HG03460 (cell line): ENCODE results near the gene GPATCH2L.
A peak's percentile ranks its signal among the peaks of the same experiment; 100 is the strongest.

ENCODE experiments used
- ATAC-seq: cut with Tn5 transposase; IDR thresholded peaks from one replicate; pipeline ENCODE4 v1.9.1; 2021; ENCODE audit not compliant: unreplicated experiment

The GPATCH2L gene

DNA sequence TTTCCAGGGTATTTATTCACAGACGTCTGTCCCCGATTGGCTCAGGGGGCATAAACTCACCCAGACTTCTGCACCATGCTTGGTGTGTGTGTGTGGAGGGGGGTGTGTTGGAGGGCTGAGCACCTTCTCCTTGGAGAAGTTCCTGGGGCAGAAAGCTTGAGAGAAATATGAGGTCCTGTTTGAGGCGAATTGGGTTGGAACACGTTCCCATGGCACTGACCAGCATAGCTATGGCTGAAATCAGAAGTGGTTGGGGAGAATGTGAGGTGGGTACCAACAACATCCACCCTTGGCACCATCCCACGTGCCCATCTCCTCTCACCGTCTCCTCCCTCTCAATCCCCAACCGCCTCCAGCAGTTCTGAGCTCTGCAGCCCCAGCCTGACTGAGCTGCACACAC is 16.0 kb upstream of the GPATCH2L start:
- ATAC-seq: no peak

DNA sequence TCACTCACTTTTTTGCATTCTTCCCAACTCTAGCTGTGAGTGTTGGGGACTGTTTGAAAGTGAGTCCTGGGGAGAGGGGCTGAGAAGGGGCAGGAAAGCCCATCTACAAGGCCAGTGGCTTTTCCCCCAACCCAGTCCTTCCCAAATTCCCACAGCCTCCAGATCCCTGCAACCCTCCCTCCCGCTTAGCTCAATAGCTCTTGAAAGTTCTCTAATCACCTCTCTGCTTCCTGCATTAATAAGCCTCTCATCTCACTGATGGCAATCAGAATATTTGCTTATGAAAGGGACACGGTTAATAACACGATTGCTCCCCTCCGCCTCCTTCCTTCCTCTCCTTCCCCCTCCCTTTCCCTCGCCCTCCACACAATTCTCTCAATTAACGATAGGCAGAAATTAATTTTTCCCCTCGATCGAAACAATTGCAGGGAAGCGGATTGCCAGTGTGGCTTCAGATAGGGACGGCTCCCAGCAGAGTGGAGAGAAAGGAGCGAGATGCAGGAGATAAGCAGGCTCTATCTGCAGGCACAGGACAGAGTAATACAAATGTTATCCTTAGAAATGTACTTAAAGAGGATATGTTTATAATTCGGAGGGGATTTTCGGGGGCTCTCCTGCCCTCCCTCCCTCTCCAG is 15.1 kb upstream of the GPATCH2L start:
- no peak for ATAC-seq

DNA sequence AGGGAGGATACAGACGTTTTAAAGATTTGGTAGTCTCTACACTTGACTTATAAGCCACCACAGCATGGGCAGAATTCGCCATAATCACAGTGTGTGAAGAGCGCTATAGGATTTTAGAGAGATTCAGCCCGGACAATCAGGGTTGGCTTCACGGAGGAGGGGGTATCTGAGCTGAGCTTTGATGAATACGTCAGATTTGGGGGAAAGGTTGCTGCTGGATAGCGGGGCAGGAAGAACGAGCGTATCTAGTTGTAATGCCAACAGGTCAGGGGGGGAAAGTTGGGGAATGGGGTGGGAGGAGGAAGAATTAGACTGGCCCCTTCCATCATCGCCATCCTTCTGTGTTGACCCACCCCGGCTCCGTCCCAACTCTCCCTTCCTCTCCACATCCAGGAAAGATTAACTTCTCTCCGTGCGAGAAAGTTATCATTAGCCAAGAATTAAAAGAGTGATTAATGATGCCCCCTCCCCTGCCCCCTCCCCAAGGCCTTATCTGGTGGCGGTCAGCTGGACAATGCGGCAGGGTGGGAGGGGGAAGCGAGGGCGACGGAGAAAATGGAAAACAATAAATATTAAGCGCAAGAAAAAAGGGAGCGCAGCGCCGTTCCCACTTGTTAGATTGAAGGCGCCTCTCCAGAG is 13.5 kb upstream of the GPATCH2L start:
- ATAC-seq: no peak

DNA sequence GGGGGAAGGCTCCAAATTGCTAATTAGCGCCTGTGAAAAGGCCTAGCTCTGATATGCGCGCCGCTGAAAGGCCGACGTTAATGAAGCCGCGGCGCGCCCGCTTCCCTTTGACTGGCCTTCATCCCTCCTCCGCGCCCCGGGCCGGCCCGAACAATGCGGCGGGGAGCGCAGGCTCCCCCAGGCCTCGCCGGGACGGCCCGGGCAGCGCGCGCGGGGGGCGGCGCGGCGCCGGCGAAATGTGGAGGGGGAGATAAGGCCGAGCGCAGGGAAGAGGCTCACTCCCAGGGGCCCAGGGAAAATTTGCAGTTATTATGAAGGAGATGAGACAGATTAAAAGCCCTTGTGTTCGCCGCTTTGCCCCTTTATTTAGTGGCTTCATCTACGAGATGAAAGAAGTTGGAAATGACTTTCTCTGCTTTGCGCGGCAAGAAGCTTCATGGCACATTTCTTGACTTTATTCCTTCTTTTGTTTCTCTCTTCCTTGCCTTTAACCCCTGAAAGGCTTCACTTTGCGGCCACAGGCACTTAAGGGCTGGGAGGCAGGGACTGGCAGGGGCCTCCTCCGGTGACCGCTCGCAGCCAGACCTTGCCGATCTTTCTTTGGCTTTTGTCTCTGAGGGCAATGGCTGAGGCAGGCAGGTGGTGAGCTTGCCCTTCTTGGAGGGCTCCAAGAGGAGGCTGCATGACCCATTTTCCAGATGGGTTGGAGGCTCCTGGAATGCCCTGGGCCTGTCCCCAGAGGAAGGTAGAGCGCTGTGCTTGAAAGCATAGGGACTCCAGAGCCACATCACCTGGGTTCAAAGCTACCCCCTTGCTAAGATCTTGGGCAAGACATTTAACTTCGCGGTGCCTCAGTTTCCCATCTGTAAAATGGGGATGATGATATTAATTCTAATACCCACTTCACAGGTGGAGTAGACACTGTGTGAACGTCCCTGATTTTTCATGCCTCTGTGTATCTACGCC is 12.7 kb upstream of the GPATCH2L start:
- no peak for ATAC-seq

DNA sequence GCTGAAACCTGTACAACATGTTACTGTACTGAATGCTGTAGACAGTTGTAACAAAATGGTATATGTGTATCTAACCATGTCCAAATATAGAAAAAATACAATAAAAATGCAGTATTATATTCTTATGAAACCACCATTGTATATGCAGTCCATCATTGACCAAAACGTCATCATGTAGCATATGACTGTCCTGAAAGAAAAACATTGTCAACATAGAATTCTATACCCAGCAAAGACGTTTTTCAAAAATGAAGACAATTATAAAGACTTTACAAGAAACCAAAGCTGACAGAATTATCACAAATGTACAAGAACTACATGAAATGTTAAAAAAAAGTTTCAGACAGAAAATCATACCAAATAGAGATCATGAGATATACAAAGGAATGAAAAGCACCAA is 8.1 kb upstream of the GPATCH2L start:
- ATAC-seq: no peak

DNA sequence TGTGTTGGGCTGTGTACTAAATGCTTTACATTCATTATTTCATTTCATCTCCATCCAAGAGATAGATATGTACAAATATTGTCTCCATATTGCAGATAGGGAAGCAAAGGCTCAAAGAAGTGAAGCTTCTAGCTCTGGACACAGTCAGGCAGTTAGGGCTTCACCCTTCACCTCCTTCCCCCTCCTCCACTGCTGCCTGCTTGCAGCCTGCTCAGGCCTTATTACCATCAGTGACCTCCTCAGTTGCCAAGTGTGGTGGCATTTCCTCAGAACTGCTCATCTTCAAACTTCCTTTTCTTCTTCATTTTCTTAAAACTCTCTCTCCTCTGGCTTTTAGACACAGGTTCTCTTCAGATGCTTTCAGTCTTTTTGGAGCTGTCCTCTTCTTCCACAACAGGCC is 4.7 kb upstream of the GPATCH2L start:
- ATAC-seq: no peak

DNA sequence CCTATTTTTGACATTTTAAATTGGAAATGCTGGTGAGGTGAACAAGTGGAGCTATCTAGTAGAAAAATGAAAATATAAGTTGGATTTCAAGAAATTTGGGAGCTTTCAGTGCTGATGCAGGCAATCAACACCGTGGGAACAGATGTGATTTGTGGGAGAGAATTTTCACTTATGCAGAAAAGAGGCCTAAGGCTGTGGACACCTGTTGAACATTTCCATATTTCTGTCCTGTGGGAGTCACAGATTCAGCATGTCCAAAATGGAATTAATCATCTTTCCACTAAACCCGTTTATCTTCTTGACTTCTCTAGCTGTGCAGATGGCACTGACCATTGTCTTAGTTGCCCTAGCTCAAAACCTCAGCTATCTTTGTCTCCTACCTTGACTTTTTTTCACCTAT is 2.5 kb upstream of the GPATCH2L start:
- no peak for ATAC-seq

DNA sequence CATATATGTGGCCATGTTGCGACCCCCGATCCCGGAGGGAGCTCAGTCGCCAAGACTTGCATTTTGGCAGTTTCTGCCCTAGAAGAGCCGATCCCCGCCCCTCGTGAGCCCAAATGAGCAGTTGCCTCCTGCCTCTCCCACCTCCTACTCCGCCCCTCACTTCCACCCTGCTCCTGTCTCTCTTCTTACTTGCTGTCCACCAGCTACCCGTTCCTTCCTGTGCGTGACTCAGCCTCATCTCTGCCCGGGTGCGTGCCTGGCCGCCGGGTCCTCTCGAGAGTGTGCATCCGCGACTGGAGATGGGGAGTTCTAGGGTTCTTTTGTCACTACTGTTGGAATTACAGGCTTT is 585 bp downstream of the GPATCH2L start:
- peak; percentile 80 for ATAC-seq

DNA sequence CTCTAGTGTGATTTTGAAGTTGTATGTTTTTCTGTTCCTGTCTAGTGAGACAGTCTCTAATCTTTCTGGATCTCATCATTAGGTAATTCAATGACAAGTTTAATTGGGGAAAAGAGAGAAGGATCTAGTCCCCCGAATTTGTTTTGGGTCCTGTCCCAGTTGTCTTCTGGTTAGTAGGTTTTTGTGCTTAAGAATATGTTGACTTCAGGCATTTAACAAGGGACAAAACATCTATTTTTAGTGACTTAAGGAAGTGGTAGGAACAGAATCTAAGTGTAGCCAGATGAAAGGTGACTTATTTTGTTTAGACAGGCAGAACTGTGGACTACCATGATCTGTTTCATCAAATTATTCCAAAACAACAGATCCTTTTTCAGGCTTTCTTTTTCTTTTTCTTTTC is 2.2 kb downstream of the GPATCH2L start:
- ATAC-seq: no peak

DNA sequence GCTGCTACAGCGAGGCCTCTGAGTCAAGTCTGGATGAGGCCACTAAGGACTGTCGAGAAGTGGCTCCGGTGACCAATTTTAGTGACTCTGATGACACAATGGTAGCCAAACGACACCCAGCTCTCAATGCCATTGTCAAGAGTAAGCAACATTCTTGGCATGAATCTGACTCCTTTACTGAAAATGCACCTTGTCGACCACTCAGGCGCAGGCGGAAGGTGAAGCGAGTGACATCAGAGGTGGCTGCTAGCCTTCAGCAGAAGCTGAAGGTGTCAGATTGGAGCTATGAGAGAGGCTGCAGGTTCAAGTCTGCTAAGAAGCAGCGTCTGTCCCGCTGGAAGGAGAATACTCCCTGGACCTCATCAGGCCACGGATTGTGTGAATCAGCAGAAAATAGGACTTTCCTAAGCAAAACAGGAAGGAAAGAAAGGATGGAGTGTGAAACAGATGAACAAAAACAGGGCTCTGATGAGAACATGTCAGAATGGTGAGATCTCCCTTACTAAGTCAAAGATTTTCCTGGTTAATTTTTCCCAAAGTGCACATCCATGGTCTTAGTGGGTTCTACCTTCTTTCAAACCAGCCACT is 2.9 kb downstream of the GPATCH2L start:
- ATAC-seq: no peak

DNA sequence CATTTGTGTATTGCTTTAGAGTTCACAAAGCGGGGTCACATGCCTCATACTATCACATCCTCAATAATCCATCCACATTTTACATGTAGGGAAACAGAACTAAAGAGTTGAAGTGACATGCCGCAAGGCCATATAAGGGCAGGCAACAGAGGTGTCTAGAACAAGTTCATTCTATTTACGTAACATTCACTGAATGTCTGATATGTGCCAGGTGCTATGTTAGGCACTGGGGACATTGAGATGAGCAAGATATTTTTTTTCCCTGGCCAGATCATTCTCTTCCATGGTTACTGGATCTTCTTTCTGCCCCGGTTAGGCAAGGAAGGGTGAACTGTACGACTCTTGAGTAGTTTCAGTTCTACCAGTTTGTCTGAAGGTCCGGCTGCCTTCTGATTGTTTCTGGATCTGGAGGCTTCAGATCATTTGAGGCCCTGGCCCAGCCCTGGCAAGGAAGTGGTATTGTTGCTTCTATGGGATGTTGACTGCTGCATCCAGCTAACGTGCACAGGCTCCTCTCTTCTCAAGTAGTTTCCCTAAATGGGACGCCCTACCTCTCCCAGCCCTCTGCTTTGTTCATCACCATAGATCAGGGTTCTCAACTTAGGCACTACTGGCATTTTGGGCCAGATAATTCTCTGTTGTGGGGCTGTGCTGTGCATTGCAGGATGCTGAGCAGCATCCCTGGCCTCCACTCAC is 12.1 kb downstream of the GPATCH2L start:
- no peak for ATAC-seq

DNA sequence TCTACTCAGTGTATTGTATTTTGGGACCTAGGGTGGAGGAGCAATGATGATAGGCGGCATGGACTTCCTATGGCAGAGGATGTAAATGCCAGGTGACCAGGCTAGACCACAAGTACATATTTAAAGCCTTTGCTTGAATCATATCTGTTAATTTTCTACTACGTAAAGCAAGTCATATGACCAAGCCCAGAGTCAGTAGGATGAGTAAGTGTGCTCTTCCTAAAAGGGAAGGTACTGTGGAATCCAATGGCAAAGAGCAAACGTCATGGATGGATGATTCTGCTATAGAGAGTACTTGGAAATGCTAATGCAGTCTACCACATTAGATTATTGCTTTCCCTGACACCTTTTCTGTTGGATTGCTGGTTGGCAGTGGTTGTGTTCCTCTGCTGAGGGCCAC is 16.8 kb downstream of the GPATCH2L start:
- no peak for ATAC-seq

DNA sequence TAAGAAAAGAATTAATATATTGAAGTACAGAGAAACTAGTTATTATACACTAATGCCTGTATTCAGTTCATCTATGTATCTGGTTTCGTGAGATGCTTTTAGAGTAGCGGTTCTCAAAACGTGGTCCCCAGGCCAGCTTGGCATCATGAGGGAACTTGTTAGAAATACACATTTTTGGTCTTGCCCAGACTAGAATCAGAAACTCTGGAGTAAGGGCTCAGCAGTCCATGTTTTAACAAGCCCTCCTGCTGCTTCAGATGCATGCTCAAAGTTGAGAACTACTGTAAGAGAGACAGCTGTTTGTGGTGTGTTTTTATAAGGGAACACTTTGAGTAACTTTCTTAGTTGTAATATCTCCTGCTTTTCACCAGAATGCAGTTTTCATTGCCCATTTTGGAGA is 18.1 kb downstream of the GPATCH2L start:
- no peak for ATAC-seq

DNA sequence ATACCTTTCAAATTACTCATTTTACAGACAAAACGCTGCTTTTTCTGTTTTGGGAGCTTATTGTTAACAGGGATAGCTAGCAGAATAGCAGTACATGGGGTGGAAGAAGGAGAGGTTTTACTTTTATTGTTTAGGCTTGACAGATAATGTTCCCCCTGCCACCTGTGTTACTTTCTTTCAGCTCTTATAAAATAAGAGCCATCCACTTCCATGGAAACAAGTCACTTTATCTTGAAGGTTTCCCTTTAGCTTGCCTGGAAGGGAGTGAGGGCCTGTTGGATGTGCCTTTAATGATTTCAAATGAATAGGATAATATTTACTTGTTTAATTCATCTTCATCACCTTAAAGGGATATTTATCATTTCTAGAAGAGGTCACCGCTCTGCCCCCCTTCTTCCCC is 23.3 kb downstream of the GPATCH2L start:
- no peak for ATAC-seq

DNA sequence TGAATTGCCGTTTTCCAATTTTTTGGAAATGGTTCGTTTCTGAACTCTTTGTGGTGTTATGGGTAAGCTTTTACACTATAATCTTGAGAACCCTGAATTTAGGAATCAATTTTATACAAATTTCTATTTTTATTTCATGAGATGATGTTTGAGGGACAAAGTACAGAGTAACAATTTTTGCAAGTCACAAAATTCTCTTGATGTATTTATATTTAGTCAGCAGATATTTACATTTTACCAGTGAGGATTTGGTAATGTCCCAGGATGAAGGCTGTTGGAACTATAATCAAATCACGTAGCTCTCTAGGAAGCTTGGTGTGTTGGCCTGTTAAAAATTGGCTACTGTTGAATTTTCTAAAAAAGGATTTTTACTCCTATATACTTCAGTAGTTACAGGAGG is 24.2 kb downstream of the GPATCH2L start:
- no peak for ATAC-seq

DNA sequence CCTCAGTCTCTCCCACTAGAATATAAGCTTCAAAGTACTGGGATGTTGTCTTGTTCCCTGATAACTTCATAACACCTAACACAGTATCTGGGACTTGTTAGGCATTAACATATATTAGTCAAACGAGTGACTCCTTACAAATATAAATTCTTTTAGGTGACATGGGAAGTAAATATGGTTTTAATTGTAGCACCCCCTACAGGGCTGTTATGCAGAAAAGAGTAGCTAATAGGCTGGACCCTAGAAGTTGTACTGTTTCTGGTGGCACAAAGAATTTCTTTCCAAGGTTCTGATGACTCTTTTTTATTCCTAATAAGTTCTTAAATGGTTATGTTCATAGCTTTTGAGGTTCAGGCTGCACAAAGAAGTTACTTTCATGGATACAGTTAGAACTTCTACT is 29.8 kb downstream of the GPATCH2L start:
- ATAC-seq: no peak

DNA sequence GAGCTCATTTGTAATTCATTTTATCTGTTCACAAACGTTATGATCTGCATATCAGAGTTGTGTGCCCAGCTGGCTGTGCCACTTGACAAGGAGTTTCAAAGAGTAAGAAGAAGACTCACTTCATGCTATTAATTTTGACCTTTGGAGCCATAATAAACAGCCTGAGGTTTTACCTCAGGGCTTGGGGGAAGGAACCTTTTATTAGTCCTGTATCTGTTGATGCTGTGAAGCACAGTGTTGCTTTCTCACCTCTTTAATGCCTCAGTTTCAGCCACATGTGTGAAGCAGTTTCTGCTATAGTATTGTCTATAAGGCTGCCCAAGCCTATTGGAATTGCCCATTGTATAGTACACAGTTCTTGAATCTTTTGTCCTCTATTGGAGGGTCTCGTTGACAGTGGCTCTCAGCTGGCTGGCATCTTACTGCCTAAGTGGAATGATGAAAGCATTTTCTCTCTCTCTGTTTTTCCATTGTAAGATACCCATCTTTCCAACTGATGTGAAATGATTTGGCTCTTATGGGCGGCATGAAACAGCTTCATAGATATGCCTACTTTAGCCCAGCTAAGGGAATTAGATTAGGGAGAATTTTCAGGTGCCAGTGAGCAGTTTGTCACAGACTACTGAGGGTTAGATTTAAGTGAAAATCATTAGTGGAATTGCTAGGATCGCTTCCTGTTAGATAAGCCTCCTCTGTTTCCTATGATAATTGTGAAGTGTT is 34.7 kb downstream of the GPATCH2L start:
- peak; percentile 58 for ATAC-seq

DNA sequence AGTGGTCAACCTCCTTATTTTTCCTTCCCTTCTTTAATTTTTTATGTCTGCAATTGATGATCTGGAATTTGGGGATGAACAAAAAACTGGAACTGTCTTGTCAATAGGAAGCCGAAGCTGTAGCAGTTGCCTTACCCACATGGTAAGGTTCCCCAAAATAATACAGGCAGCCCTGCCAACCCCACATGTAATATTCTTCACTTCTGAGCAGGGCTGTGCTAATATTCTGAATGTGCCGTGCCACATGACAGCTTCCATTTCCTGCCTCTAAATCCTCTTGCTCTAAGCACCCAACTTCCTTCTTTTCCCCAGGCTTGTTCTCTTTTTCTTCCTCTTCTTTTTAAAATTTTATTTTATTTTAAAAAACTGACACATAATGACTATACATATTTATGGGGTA is 39.6 kb downstream of the GPATCH2L start:
- ATAC-seq: peak; percentile 47

DNA sequence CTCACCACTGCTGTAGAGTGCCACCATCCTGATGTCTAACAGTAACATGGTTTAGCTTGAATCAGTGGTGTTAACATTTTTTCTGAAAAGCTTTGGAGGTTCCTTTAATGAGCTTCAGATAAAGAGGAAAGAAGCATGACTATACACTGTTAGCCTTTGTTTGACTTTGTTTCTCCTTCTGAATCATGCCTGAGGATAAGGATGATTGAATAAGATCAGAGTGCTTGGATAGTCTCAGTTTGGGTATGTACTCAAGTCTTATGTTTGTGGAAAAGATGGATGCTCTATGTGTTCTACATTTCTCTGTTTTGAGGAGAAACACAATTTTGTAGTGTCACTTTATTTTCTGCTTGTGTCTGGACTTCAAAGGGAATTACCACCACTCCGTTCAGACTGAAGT is 42.0 kb downstream of the GPATCH2L start:
- no peak for ATAC-seq

DNA sequence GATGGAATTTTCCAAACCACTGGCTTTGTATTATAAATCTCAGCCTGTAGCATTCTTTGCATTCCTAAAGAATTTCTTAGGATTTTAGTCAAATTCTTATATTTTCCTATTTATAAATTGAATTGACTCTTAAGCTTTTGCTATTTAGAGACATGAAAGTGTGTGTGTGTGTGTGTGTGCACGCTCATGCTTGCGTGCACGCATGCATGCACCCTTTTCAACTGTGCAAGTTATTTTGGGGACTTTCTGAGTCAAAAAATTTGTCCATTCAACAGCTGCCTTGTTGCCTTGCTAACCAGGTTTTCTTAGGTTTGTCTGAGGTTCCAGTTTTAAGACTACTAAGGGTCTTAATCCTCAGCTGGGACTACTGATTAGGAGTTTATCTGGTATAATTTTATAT is 42.6 kb downstream of the GPATCH2L start:
- no peak for ATAC-seq
